Panc1 (cell line): Measurements from ENCODE around the gene ITM2B. TPM values are rescaled to one million over a fixed set of nuclear protein-coding genes. Genes with fewer than 3 reads are reported as not detected.

Source experiments
- ATAC-seq: fragments of 200-7000 bp; cut with Tn5 transposase; 2 replicates; pipeline ENCODE4 v1.9.1; 2020; ENCODE audit warnings: mild to moderate bottlenecking, moderate library complexity
- BruUV-seq: library from RNA; stranded (reverse); fragments of 400-500 nt; replicated peaks from 2 replicates; lab custom pipeline; 2021; lab: Mats Ljungman, UMichigan
- CTCF ChIA-PET: fragments of 300-600 bp; sonication (Branson Sonifier 250); formaldehyde crosslinking; loops from one replicate; lab custom pipeline; 2022; ENCODE audit warnings: antibody characterized with exemption; lab: Charles Lee
- POLR2A ChIA-PET: fragments of 300-600 bp; sonication (Branson Sonifier 250); formaldehyde crosslinking; loops from one replicate; lab custom pipeline; 2022; ENCODE audit warnings: antibody characterized with exemption; lab: Charles Lee
- DNase-seq: peaks from one replicate; pipeline ENCODE4 v3.0.0-alpha.2; 2010; ENCODE audit warnings: low read depth, low spot score
- H3K27ac ChIP-seq: 2 replicates; pipeline ENCODE4 v1.5.1; 2011; ENCODE audit warnings: mild to moderate bottlenecking, low read length, inconsistent platforms
- H3K27me3 ChIP-seq: fragments of 200-500 bp; sonication (Bioruptor generic); 2 replicates; pipeline ENCODE4 v1.6.0; 2014; ENCODE audit warnings: low read length, inconsistent platforms; ENCODE audit not compliant: control insufficient read depth, insufficient read depth
- H3K36me3 ChIP-seq: fragments of 200-500 bp; sonication (Bioruptor generic); 2 replicates; pipeline ENCODE4 v1.5.1; 2014; ENCODE audit warnings: inconsistent platforms, mild to moderate bottlenecking, low read length, moderate library complexity; ENCODE audit not compliant: control insufficient read depth, insufficient read depth
- H3K4me1 ChIP-seq: 2 replicates; pipeline ENCODE4 v1.5.1; 2011; ENCODE audit warnings: inconsistent platforms, mild to moderate bottlenecking, low read length, moderate library complexity; ENCODE audit not compliant: control insufficient read depth, insufficient read depth
- H3K4me3 ChIP-seq, 2 experiments: 2 replicates each; pipeline ENCODE4 v1.5.1; 2011 to 2012; ENCODE audit warnings: low read depth in 2 of 2, low read length in 2 of 2, mild to moderate bottlenecking in 2 of 2, inconsistent platforms in 1 of 2, moderate library complexity in 1 of 2
- H3K9me3 ChIP-seq: fragments of 200-500 bp; sonication (Bioruptor generic); 2 replicates; pipeline ENCODE4 v1.5.1; 2014; ENCODE audit warnings: low read depth, mild to moderate bottlenecking, inconsistent platforms, low read length, moderate library complexity; ENCODE audit not compliant: control insufficient read depth, insufficient read depth
- POLR2AphosphoS5 ChIP-seq: IDR thresholded peaks from 2 replicates; pipeline ENCODE4 v1.6.1; 2012; ENCODE audit warnings: mild to moderate bottlenecking, low read depth, low read length, moderate library complexity
- REST ChIP-seq, 2 experiments: IDR thresholded peaks; 2 replicates each; pipeline ENCODE4 v1.6.1; 2011 to 2012; ENCODE audit warnings: low read depth in 2 of 2, control low read depth in 1 of 2, low read length in 1 of 2, mild to moderate bottlenecking in 1 of 2, moderate library complexity in 1 of 2; ENCODE audit not compliant: insufficient read depth in 1 of 2
- SIN3A ChIP-seq: IDR thresholded peaks from 2 replicates; pipeline ENCODE4 v1.6.1; 2012; ENCODE audit warnings: low read depth, mild to moderate bottlenecking, low read length, moderate library complexity, borderline replicate concordance; ENCODE audit not compliant: insufficient read depth
- TCF7L2 ChIP-seq: IDR thresholded peaks from 2 replicates; pipeline ENCODE4 v1.6.1; 2011; ENCODE audit warnings: mild to moderate bottlenecking, low read depth, low read length, inconsistent platforms
- in situ Hi-C: cut with HindIII; loops from 2 replicates; pipeline ENCODE4 v1.10.0; 2016; ENCODE audit warnings: low sequenced_read_pairs, low pct_unique_long_range_greater_than_20kb
- intact Hi-C: fragments of 100-400 bp; cut with micrococcal nuclease; formaldehyde crosslinking; loops from one replicate; pipeline ENCODE4 v1.10.0; 2022; ENCODE audit not compliant: unreplicated experiment
- total RNA-seq: library from RNA; stranded (reverse); gene quantifications from one replicate; pipeline ENCODE4 v1.2.1, GENCODE V29; 2021; ENCODE audit not compliant: unreplicated experiment
- TF ChIP-seq, protein P1 (sequence below): fragments of 450-650 bp; IDR thresholded peaks from 2 replicates; pipeline ENCODE4 v1.5.1; 2017; ENCODE audit warnings: mild to moderate bottlenecking

ITM2B gene
- total RNA-seq, 1 experiment from 2014 or later: 156 TPM

GRCh38 chr13:48311223-48311622 lies 78.2 kb downstream of the ITM2B start:
- intact Hi-C loops: no loop called here
- H3K4me1 ChIP-seq: no peaks in the 10 kb centered on the region
- TF ChIP-seq TCF7L2 (no peak), REST (IDR thresholded peaks at IDR 0.05; ENCODE audit: insufficient read depth in 1 of 2, low read depth in 2 of 2, low read length in 1 of 2) (no peak), SIN3A (no peak), POLR2AphosphoS5 (no peak)
- TF ChIP-seq, protein P1, sequence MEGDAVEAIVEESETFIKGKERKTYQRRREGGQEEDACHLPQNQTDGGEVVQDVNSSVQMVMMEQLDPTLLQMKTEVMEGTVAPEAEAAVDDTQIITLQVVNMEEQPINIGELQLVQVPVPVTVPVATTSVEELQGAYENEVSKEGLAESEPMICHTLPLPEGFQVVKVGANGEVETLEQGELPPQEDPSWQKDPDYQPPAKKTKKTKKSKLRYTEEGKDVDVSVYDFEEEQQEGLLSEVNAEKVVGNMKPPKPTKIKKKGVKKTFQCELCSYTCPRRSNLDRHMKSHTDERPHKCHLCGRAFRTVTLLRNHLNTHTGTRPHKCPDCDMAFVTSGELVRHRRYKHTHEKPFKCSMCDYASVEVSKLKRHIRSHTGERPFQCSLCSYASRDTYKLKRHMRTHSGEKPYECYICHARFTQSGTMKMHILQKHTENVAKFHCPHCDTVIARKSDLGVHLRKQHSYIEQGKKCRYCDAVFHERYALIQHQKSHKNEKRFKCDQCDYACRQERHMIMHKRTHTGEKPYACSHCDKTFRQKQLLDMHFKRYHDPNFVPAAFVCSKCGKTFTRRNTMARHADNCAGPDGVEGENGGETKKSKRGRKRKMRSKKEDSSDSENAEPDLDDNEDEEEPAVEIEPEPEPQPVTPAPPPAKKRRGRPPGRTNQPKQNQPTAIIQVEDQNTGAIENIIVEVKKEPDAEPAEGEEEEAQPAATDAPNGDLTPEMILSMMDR: no peak
- DNase-seq: no peak
- no peak for ATAC-seq
- CTCF ChIA-PET: no interaction called here
- POLR2A ChIA-PET: no interaction called here
- no peaks in the 10 kb centered on the region for H3K9me3 ChIP-seq
- H3K27me3 ChIP-seq: no peaks in the 10 kb centered on the region
- BruUV-seq: no TSS peak
- H3K36me3 ChIP-seq: no peaks in the 10 kb centered on the region; the same call in 1 of the 2 replicates
- in situ Hi-C loops: no loop called here
- no peak overlapping the region for H3K4me3 ChIP-seq
- H3K27ac ChIP-seq: no peak overlapping the region

DNA sequence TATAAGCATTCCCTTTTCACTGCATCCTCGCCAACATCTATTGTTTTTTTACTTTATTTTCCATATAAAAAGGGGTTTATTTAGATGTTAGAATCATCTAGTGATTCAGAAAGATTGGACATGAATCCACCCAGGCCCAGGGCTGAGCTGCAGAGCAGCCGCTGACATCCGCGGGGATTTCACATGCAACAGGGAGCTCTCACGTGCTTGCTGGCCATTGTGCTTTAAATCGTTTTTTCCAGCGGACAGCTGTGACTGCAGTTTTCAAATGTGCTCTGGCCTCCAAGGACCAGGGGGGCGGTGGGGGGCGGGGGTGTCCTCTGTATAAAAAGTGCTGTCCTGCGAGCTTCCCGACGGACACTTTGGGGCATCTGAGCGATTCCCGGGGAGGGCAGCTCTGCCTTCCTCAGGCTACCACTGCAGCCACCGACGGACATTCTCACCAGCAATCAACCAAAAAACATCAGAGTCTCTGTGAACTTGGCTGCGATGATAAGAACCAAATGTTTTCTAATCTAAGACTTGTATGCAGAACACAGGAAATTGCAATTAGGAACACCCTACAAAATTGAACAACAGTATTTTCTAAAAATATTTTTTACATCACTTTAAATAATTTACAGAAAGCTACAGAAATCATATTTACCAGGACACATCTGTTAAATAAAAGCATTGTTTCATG lies 83.1 kb downstream of the ITM2B start:
- no peak for TF ChIP-seq POLR2AphosphoS5
- TF ChIP-seq, protein P1: no peak
- TF ChIP-seq REST (IDR thresholded peaks at IDR 0.05; ENCODE audit: insufficient read depth in 1 of 2, low read depth in 2 of 2, low read length in 1 of 2): no peak
- TF ChIP-seq SIN3A: no peak
- TF ChIP-seq TCF7L2: no peak
- ChIA-PET POLR2A (no interaction called here), CTCF (no interaction called here)
- no peak overlapping the region for H3K4me3 ChIP-seq
- BruUV-seq: no TSS peak
- H3K36me3 ChIP-seq: no peaks in the 10 kb centered on the region
- H3K27ac ChIP-seq: no peak overlapping the region
- intact Hi-C loops: no loop called here
- no peak for ATAC-seq
- no peaks in the 10 kb centered on the region for H3K9me3 ChIP-seq
- no peak for DNase-seq
- no peaks in the 10 kb centered on the region for H3K27me3 ChIP-seq
- H3K4me1 ChIP-seq: no peaks in the 10 kb centered on the region
- in situ Hi-C loops: no loop called here
